ENCODE measurements around the gene RGS9.

RGS9 gene

DNA sequence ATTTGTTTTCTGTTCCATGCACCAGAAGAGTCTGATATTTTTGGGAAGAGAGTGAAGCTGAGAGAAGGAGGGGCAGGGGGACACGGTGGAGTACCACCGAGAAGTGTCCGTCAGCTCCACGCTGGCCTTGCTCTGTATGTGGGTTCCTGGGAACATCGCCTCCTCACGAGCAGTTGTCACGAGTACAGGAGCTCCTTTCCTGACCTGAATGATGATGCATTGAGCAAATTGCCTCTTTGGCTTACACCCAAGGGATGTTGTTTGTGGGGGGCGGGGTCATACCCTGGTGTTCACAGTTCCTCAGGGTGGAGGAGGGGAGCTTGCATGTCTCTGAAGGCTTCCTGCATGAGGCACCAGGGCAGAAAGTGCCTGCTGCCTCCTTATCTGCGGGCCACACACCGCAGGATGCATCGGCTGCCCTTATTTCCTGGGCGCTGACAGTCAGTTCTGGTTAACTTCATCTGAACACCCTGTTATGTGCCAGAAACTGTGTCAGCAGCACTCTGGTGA is 36.2 kb downstream of the RGS9 start:
- H3K36me3 ChIP-seq (ENCODE audit: control insufficient read depth, insufficient read depth, low read length), result no peaks in the 10 kb centered on the region
- no peak overlapping the region for H3K4me2 ChIP-seq (ENCODE audit: low read length)
- H3K27me3 ChIP-seq (ENCODE audit: control insufficient read depth, insufficient read depth, low read length), result no peaks in the 10 kb centered on the region
- H3K9me3 ChIP-seq (ENCODE audit: control insufficient read depth, low read length), result no peaks in the 10 kb centered on the region
- peak overlapping the region; percentile 24 for H3K27ac ChIP-seq
- peaks cover 10% of the 10 kb centered on the region for H3K4me1 ChIP-seq
- no peak overlapping the region for H3K9ac ChIP-seq
- H3K79me2 ChIP-seq, result no peaks in the 10 kb centered on the region
- H3K4me3 ChIP-seq (ENCODE audit: low read depth, low read length), result no peak overlapping the region
- TF ChIP-seq, protein P1, sequence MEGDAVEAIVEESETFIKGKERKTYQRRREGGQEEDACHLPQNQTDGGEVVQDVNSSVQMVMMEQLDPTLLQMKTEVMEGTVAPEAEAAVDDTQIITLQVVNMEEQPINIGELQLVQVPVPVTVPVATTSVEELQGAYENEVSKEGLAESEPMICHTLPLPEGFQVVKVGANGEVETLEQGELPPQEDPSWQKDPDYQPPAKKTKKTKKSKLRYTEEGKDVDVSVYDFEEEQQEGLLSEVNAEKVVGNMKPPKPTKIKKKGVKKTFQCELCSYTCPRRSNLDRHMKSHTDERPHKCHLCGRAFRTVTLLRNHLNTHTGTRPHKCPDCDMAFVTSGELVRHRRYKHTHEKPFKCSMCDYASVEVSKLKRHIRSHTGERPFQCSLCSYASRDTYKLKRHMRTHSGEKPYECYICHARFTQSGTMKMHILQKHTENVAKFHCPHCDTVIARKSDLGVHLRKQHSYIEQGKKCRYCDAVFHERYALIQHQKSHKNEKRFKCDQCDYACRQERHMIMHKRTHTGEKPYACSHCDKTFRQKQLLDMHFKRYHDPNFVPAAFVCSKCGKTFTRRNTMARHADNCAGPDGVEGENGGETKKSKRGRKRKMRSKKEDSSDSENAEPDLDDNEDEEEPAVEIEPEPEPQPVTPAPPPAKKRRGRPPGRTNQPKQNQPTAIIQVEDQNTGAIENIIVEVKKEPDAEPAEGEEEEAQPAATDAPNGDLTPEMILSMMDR (IDR thresholded peaks at IDR 0.05), result no peak
- H2AFZ ChIP-seq, result peak overlapping the region; percentile 51

DNA sequence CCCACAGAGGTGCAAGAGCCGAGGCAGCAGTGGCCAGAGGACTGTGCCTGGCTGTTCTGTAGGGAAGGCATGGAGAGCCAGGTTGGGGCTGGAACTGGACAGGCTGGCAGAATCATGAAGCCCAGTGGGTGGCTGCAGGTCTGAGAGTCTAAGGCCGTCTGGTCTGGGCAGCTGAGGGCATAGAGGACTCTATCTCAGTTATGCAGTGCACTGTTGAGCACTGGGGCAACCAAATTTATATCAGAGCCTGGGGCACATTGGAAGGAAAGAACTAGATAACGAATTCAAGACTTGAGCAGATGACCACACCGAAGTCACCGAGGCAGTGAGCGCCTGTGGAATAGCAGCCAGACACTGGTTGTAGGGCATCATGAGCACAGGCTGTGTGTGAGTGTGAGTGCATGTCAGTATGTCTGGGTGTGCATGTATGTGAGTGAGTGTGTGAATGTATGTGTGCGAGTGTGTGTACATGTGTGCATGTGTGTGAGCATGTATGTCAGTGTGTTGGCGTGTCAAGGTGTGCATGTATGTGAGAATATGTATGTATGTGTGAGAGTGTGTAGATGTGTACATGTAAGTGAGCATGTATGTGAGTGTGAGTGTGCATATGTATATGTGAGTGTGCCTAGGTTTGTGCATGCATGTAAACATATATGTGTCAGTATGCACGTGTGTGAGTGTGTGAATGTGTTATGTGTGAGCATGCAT is 37.0 kb downstream of the RGS9 start:
- H3K36me3 ChIP-seq (ENCODE audit: control insufficient read depth, insufficient read depth, low read length), result no peaks in the 10 kb centered on the region
- peak overlapping the region; percentile 24 for H3K27ac ChIP-seq
- TF ChIP-seq, protein P1 (IDR thresholded peaks at IDR 0.05), result no peak
- H3K4me3 ChIP-seq (ENCODE audit: low read depth, low read length), result no peak overlapping the region
- H3K79me2 ChIP-seq, result no peaks in the 10 kb centered on the region
- H3K4me1 ChIP-seq, result peaks cover 10% of the 10 kb centered on the region
- H2AFZ ChIP-seq, result peak overlapping the region; percentile 51
- no peak overlapping the region for H3K4me2 ChIP-seq (ENCODE audit: low read length)
- H3K9me3 ChIP-seq (ENCODE audit: control insufficient read depth, low read length), result no peaks in the 10 kb centered on the region
- no peak overlapping the region for H3K9ac ChIP-seq
- H3K27me3 ChIP-seq (ENCODE audit: control insufficient read depth, insufficient read depth, low read length), result no peaks in the 10 kb centered on the region

DNA sequence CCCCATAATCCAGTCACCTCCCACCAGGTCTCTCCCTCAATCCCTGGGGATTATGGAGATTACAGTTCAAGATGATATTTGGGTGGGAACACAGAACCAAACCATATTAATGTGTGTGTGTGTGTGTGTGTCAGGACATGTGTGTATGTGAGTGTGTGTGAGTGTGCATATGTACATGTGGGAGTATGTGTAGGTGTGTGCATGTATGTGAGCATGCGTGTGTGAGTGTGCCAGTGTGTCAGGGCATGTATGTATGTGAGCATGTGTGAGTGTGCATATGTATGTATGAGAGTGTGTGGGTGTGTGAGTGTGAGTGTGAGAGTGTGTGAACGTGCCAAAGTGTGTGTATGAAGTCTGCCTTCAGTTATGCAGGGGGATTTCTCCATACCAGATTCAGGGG is 37.8 kb downstream of the RGS9 start:
- Histone ChIP-seq H3K36me3 (ENCODE audit: control insufficient read depth, insufficient read depth, low read length) (no peaks in the 10 kb centered on the region), H3K4me2 (ENCODE audit: low read length) (no peak overlapping the region), H2AFZ (no peak overlapping the region), H3K4me1 (peaks cover 10% of the 10 kb centered on the region), H3K4me3 (ENCODE audit: low read depth, low read length) (no peak overlapping the region), H3K27ac (no peak overlapping the region), H3K27me3 (ENCODE audit: control insufficient read depth, insufficient read depth, low read length) (no peaks in the 10 kb centered on the region), H3K79me2 (no peaks in the 10 kb centered on the region), H3K9me3 (ENCODE audit: control insufficient read depth, low read length) (no peaks in the 10 kb centered on the region), H3K9ac (no peak overlapping the region)
- TF ChIP-seq, protein P1 (IDR thresholded peaks at IDR 0.05), result no peak

DNA sequence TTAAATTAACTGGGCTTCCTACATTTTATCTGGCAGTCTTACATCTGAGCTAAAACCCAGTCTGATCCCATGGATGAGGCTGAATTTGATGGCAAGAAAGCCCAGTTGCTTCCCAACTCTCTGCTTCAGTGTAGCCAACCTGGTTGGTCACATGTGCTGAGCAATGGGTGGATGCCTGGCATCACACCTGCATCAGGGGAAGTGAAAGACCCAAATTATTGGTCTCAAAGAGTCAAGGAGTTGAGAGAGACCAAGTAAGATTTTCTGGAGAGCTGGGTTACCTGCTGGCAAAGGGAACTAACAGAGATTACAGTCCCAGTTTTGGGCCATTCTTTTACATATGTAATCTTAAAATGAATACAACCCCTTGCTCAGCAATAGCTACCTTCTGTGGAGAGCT is 38.8 kb downstream of the RGS9 start:
- H3K27me3 ChIP-seq (ENCODE audit: control insufficient read depth, insufficient read depth, low read length), result no peaks in the 10 kb centered on the region
- no peak overlapping the region for H3K4me2 ChIP-seq (ENCODE audit: low read length)
- no peak overlapping the region for H3K27ac ChIP-seq
- H3K4me1 ChIP-seq, result peaks cover 10% of the 10 kb centered on the region
- no peaks in the 10 kb centered on the region for H3K9me3 ChIP-seq (ENCODE audit: control insufficient read depth, low read length)
- no peak overlapping the region for H3K9ac ChIP-seq
- TF ChIP-seq, protein P1 (IDR thresholded peaks at IDR 0.05), result no peak
- no peaks in the 10 kb centered on the region for H3K36me3 ChIP-seq (ENCODE audit: control insufficient read depth, insufficient read depth, low read length)
- H3K79me2 ChIP-seq, result no peaks in the 10 kb centered on the region
- H3K4me3 ChIP-seq (ENCODE audit: low read depth, low read length), result no peak overlapping the region
- no peak overlapping the region for H2AFZ ChIP-seq

All from parathyroid adenoma (tissue), 2 donors.